Endothelial cell of umbilical vein (primary cell): ENCODE results near the gene SIGMAR1. TPM values are rescaled to one million over a fixed set of nuclear protein-coding genes. Genes with fewer than 3 reads are reported as not detected.

Experiments
- BruUV-seq: library from RNA; stranded (reverse); fragments of 400-500 nt; replicated peaks from 2 replicates; lab custom pipeline; 2021; lab: Mats Ljungman, UMichigan
- CTCF ChIA-PET: fragments of 300-600, 350-600 bp; sonication (Branson Sonifier 250); formaldehyde crosslinking; loops from one replicate; lab custom pipeline; 2021; ENCODE audit warnings: antibody characterized with exemption, inconsistent platforms; lab: Charles Lee
- POLR2A ChIA-PET: fragments of 300-600, 350-600 bp; sonication (Branson Sonifier 250); formaldehyde crosslinking; loops from one replicate; lab custom pipeline; 2021; ENCODE audit warnings: antibody characterized with exemption, inconsistent platforms; lab: Charles Lee
- DNase-seq: peaks from one replicate; pipeline ENCODE4 v3.0.0-alpha.2; 2011; ENCODE audit warnings: low read depth, low spot score
- FAIRE-seq: peaks from 2 replicates; lab custom pipeline; 2011; peaks lifted over from hg19 to GRCh38; lab: Jason Lieb, UNC
- H2AFZ ChIP-seq: 2 replicates; pipeline ENCODE4 v1.6.0; 2012; ENCODE audit warnings: low read depth, low read length, control low read depth, inconsistent platforms
- H3K27ac ChIP-seq: 2 replicates; pipeline ENCODE4 v1.5.1; 2011; ENCODE audit warnings: low read depth, mild to moderate bottlenecking, control low read depth, low read length, moderate library complexity; ENCODE audit not compliant: insufficient read depth
- H3K27me3 ChIP-seq, 2 experiments: 2 replicates each; pipeline versions ENCODE4 v1.6.0 to v1.6.1; 2011; ENCODE audit warnings: low read length in 2 of 2, mixed read lengths in 1 of 2; ENCODE audit not compliant: control insufficient read depth in 2 of 2, insufficient read depth in 2 of 2
- H3K36me3 ChIP-seq, 2 experiments: 2 replicates in 1 of 2; 3 replicates in 1 of 2; pipeline ENCODE4 v1.5.1; 2011; ENCODE audit warnings: low read length in 2 of 2, mild to moderate bottlenecking in 1 of 2, moderate library complexity in 1 of 2; ENCODE audit not compliant: control insufficient read depth in 2 of 2, insufficient read depth in 2 of 2; ENCODE audit errors: extremely low read depth in 1 of 2
- H3K4me1 ChIP-seq: 3 replicates; pipeline ENCODE4 v1.5.1; 2011; ENCODE audit warnings: mild to moderate bottlenecking, low read length; ENCODE audit not compliant: control insufficient read depth, insufficient read depth; ENCODE audit errors: extremely low read depth
- H3K4me2 ChIP-seq: 2 replicates; pipeline ENCODE4 v1.6.1; 2011; ENCODE audit warnings: low read length, control low read depth, mixed read lengths; ENCODE audit not compliant: insufficient read depth
- H3K4me3 ChIP-seq, 3 experiments: fragments of 200-600 bp in 1 of 3; sonication (generic), shearing (Covaris generic) in 1 of 3; replicated peaks in 1 of 3; 2 replicates each; pipeline ENCODE4 v1.5.1; 2011 to 2016; ENCODE audit warnings: control low read depth in 3 of 3, low read length in 3 of 3, mild to moderate bottlenecking in 2 of 3, inconsistent platforms in 1 of 3, low read depth in 1 of 3, moderate library complexity in 1 of 3; ENCODE audit not compliant: insufficient read depth in 1 of 3
- H3K79me2 ChIP-seq: 2 replicates; pipeline ENCODE4 v1.6.0; 2012; ENCODE audit warnings: low read length, inconsistent platforms; ENCODE audit not compliant: control insufficient read depth, insufficient read depth
- H3K9ac ChIP-seq: replicated peaks from 2 replicates; pipeline ENCODE3; 2011; ENCODE audit warnings: low read length, control low read depth; ENCODE audit not compliant: insufficient read depth; ENCODE audit errors: extremely low read depth
- H3K9me1 ChIP-seq: replicated peaks from 3 replicates; pipeline ENCODE4 v1.6.0; 2011; ENCODE audit warnings: mild to moderate bottlenecking, low read length; ENCODE audit not compliant: control insufficient read depth, insufficient read depth; ENCODE audit errors: extremely low read depth
- H3K9me3 ChIP-seq: replicated peaks from 2 replicates; pipeline ENCODE4 v1.5.1; 2012; ENCODE audit warnings: low read length, inconsistent platforms; ENCODE audit not compliant: control insufficient read depth, insufficient read depth
- H4K20me1 ChIP-seq: replicated peaks from 2 replicates; pipeline ENCODE3; 2011; ENCODE audit warnings: mild to moderate bottlenecking, low read length; ENCODE audit not compliant: control insufficient read depth, insufficient read depth; ENCODE audit errors: extremely low read depth
- CTCF ChIP-seq, 2 donors: IDR thresholded peaks; 1 replicate in 1 of 2; 2 replicates in 1 of 2; pipeline ENCODE4 v1.5.1; 2011; ENCODE audit warnings: low read length in 2 of 2, mild to moderate bottlenecking in 2 of 2, moderate library complexity in 2 of 2, control low read depth in 1 of 2, inconsistent platforms in 1 of 2, low read depth in 1 of 2; ENCODE audit not compliant: insufficient read depth in 1 of 2; ENCODE audit errors: extremely low read depth in 1 of 2
- EZH2 ChIP-seq: IDR thresholded peaks from 2 replicates; pipeline ENCODE4 v1.6.1; 2012; ENCODE audit warnings: borderline replicate concordance, low read depth, mild to moderate bottlenecking, moderate library complexity, low read length, inconsistent platforms; ENCODE audit not compliant: severe bottlenecking
- FOS ChIP-seq: IDR thresholded peaks from 2 replicates; pipeline ENCODE4 v1.6.1; 2011; ENCODE audit warnings: mild to moderate bottlenecking, low read length, moderate library complexity, borderline replicate concordance; ENCODE audit not compliant: insufficient read depth
- GATA2 ChIP-seq: IDR thresholded peaks from 2 replicates; pipeline ENCODE4 v1.7.0; 2011; ENCODE audit warnings: low read depth, mild to moderate bottlenecking, moderate library complexity, mixed read lengths, low read length; ENCODE audit not compliant: insufficient read length, insufficient read depth
- JUN ChIP-seq: IDR thresholded peaks from 2 replicates; pipeline ENCODE4 v1.6.1; 2011; ENCODE audit warnings: borderline replicate concordance, low read depth; ENCODE audit not compliant: insufficient read length, insufficient read depth
- MAX ChIP-seq: IDR thresholded peaks from 2 replicates; pipeline ENCODE4 v1.6.1; 2011; ENCODE audit not compliant: insufficient read depth, insufficient read length
- MYC ChIP-seq: IDR thresholded peaks from one replicate; pipeline ENCODE4 v1.6.1; 2011; ENCODE audit warnings: mild to moderate bottlenecking, low read depth, low read length
- POLR2A ChIP-seq: IDR thresholded peaks from 2 replicates; pipeline ENCODE4 v1.6.1; 2012; ENCODE audit warnings: low read depth, mild to moderate bottlenecking, control low read depth, low read length
- POLR2AphosphoS5 ChIP-seq: IDR thresholded peaks from 2 replicates; pipeline ENCODE4 v1.6.1; 2012; ENCODE audit warnings: low read depth, mild to moderate bottlenecking, control low read depth, low read length, moderate library complexity; ENCODE audit not compliant: insufficient read depth
- dilution Hi-C: fragments of 300-500 bp; cut with MboI; formaldehyde crosslinking; loops from one replicate; pipeline ENCODE4 v1.15.0; 2019; ENCODE audit warnings: low sequenced_read_pairs; ENCODE audit not compliant: extremely low pct_ligation_motif_present
- intact Hi-C: fragments of 100-400 bp; cut with micrococcal nuclease; formaldehyde crosslinking; loops from one replicate; pipeline ENCODE4 v1.10.0; 2022
- polyA plus RNA-seq, 4 experiments: library from polyadenylated mRNA; depleted of rRNA in 3 of 4; stranded (reverse) in 3 of 4; unstranded in 1 of 4; fragments of >200 nt; gene quantifications; 2 replicates each; pipeline versions ENCODE4 v1.2.1 to v1.2.3, GENCODE V29; 2011 to 2012; ENCODE audit warnings: missing spikeins in 1 of 4
- total RNA-seq: library from RNA; stranded (reverse); gene quantifications from 2 replicates; pipeline ENCODE4 v1.2.3, GENCODE V29; 2021

Gene SIGMAR1
- total and polyA plus RNA-seq, 2 donors (not counting 3 experiments of a cell fraction or from before 2014, with no cell fraction given) = 78.4 to 81.2 TPM

GRCh38 chr9:34685591-34685990, 48.0 kb upstream of the SIGMAR1 start:
- no peak overlapping the region for H3K9ac ChIP-seq
- dilution Hi-C loops = no loop called here
- no peak for TF ChIP-seq POLR2AphosphoS5
- TF ChIP-seq FOS = no peak
- TF ChIP-seq JUN = no peak
- no peak for TF ChIP-seq GATA2
- no peak for TF ChIP-seq MYC
- no peak for TF ChIP-seq EZH2
- TF ChIP-seq POLR2A = no peak
- TF ChIP-seq CTCF (IDR thresholded peaks at IDR 0.05; ENCODE audit: extremely low read depth in 1 of 2, insufficient read depth in 1 of 2, low read depth in 1 of 2, low read length in 2 of 2) = no peak
- TF ChIP-seq MAX = no peak
- no peaks in the 10 kb centered on the region for H3K9me3 ChIP-seq
- ChIA-PET POLR2A (no interaction called here), CTCF (interaction anchor here (1.8 to 3.5 kb wide), 2 partner anchors 15 to 17 kb away, joined by 7 to 17 read pairs; no protein-coding TSS in a partner anchor)
- intact Hi-C loops = no loop called here
- H3K27me3 ChIP-seq = peaks cover 4 to 5% of the 10 kb centered on the region in 2 experiments
- H3K27ac ChIP-seq = no peak overlapping the region
- H4K20me1 ChIP-seq = no peaks in the 10 kb centered on the region
- no peak overlapping the region for H2AFZ ChIP-seq
- FAIRE-seq (no peak), DNase-seq (no peak)
- no peaks in the 10 kb centered on the region for H3K9me1 ChIP-seq
- BruUV-seq = no TSS peak
- H3K79me2 ChIP-seq = no peaks in the 10 kb centered on the region
- no peak overlapping the region for H3K4me2 ChIP-seq
- H3K36me3 ChIP-seq = no peaks in the 10 kb centered on the region
- no peaks in the 10 kb centered on the region for H3K4me1 ChIP-seq
- no peak overlapping the region for H3K4me3 ChIP-seq
